Endothelial cell of umbilical vein (primary cell): ENCODE data around the gene FHOD3. TPM values are rescaled to one million over a fixed set of nuclear protein-coding genes. Genes with fewer than 3 reads are reported as not detected.

Experiments used
- BruUV-seq: library from RNA; stranded (reverse); fragments of 400-500 nt; replicated peaks from 2 replicates; lab custom pipeline; 2021; lab: Mats Ljungman, UMichigan
- CTCF ChIA-PET: fragments of 300-600, 350-600 bp; sonication (Branson Sonifier 250); formaldehyde crosslinking; loops from one replicate; lab custom pipeline; 2021; ENCODE audit warnings: antibody characterized with exemption, inconsistent platforms; lab: Charles Lee
- POLR2A ChIA-PET: fragments of 300-600, 350-600 bp; sonication (Branson Sonifier 250); formaldehyde crosslinking; loops from one replicate; lab custom pipeline; 2021; ENCODE audit warnings: antibody characterized with exemption, inconsistent platforms; lab: Charles Lee
- DNase-seq: peaks from one replicate; pipeline ENCODE4 v3.0.0-alpha.2; 2011; ENCODE audit warnings: low read depth, low spot score
- FAIRE-seq: peaks from 2 replicates; lab custom pipeline; 2011; peaks lifted over from hg19 to GRCh38; lab: Jason Lieb, UNC
- H2AFZ ChIP-seq: 2 replicates; pipeline ENCODE4 v1.6.0; 2012; ENCODE audit warnings: low read depth, low read length, control low read depth, inconsistent platforms
- H3K27ac ChIP-seq: 2 replicates; pipeline ENCODE4 v1.5.1; 2011; ENCODE audit warnings: low read depth, mild to moderate bottlenecking, control low read depth, low read length, moderate library complexity; ENCODE audit not compliant: insufficient read depth
- H3K27me3 ChIP-seq, 2 experiments: 2 replicates each; pipeline versions ENCODE4 v1.6.0 to v1.6.1; 2011; ENCODE audit warnings: low read length in 2 of 2, mixed read lengths in 1 of 2; ENCODE audit not compliant: control insufficient read depth in 2 of 2, insufficient read depth in 2 of 2
- H3K36me3 ChIP-seq, 2 experiments: 2 replicates in 1 of 2; 3 replicates in 1 of 2; pipeline ENCODE4 v1.5.1; 2011; ENCODE audit warnings: low read length in 2 of 2, mild to moderate bottlenecking in 1 of 2, moderate library complexity in 1 of 2; ENCODE audit not compliant: control insufficient read depth in 2 of 2, insufficient read depth in 2 of 2; ENCODE audit errors: extremely low read depth in 1 of 2
- H3K4me1 ChIP-seq: 3 replicates; pipeline ENCODE4 v1.5.1; 2011; ENCODE audit warnings: mild to moderate bottlenecking, low read length; ENCODE audit not compliant: control insufficient read depth, insufficient read depth; ENCODE audit errors: extremely low read depth
- H3K4me2 ChIP-seq: 2 replicates; pipeline ENCODE4 v1.6.1; 2011; ENCODE audit warnings: low read length, control low read depth, mixed read lengths; ENCODE audit not compliant: insufficient read depth
- H3K4me3 ChIP-seq, 3 experiments: fragments of 200-600 bp in 1 of 3; sonication (generic), shearing (Covaris generic) in 1 of 3; replicated peaks in 1 of 3; 2 replicates each; pipeline ENCODE4 v1.5.1; 2011 to 2016; ENCODE audit warnings: control low read depth in 3 of 3, low read length in 3 of 3, mild to moderate bottlenecking in 2 of 3, inconsistent platforms in 1 of 3, low read depth in 1 of 3, moderate library complexity in 1 of 3; ENCODE audit not compliant: insufficient read depth in 1 of 3
- H3K79me2 ChIP-seq: 2 replicates; pipeline ENCODE4 v1.6.0; 2012; ENCODE audit warnings: low read length, inconsistent platforms; ENCODE audit not compliant: control insufficient read depth, insufficient read depth
- H3K9ac ChIP-seq: replicated peaks from 2 replicates; pipeline ENCODE3; 2011; ENCODE audit warnings: low read length, control low read depth; ENCODE audit not compliant: insufficient read depth; ENCODE audit errors: extremely low read depth
- H3K9me1 ChIP-seq: replicated peaks from 3 replicates; pipeline ENCODE4 v1.6.0; 2011; ENCODE audit warnings: mild to moderate bottlenecking, low read length; ENCODE audit not compliant: control insufficient read depth, insufficient read depth; ENCODE audit errors: extremely low read depth
- H3K9me3 ChIP-seq: replicated peaks from 2 replicates; pipeline ENCODE4 v1.5.1; 2012; ENCODE audit warnings: low read length, inconsistent platforms; ENCODE audit not compliant: control insufficient read depth, insufficient read depth
- H4K20me1 ChIP-seq: replicated peaks from 2 replicates; pipeline ENCODE3; 2011; ENCODE audit warnings: mild to moderate bottlenecking, low read length; ENCODE audit not compliant: control insufficient read depth, insufficient read depth; ENCODE audit errors: extremely low read depth
- CTCF ChIP-seq, 2 donors: IDR thresholded peaks; 1 replicate in 1 of 2; 2 replicates in 1 of 2; pipeline ENCODE4 v1.5.1; 2011; ENCODE audit warnings: low read length in 2 of 2, mild to moderate bottlenecking in 2 of 2, moderate library complexity in 2 of 2, control low read depth in 1 of 2, inconsistent platforms in 1 of 2, low read depth in 1 of 2; ENCODE audit not compliant: insufficient read depth in 1 of 2; ENCODE audit errors: extremely low read depth in 1 of 2
- EZH2 ChIP-seq: IDR thresholded peaks from 2 replicates; pipeline ENCODE4 v1.6.1; 2012; ENCODE audit warnings: borderline replicate concordance, low read depth, mild to moderate bottlenecking, moderate library complexity, low read length, inconsistent platforms; ENCODE audit not compliant: severe bottlenecking
- FOS ChIP-seq: IDR thresholded peaks from 2 replicates; pipeline ENCODE4 v1.6.1; 2011; ENCODE audit warnings: mild to moderate bottlenecking, low read length, moderate library complexity, borderline replicate concordance; ENCODE audit not compliant: insufficient read depth
- GATA2 ChIP-seq: IDR thresholded peaks from 2 replicates; pipeline ENCODE4 v1.7.0; 2011; ENCODE audit warnings: low read depth, mild to moderate bottlenecking, moderate library complexity, mixed read lengths, low read length; ENCODE audit not compliant: insufficient read length, insufficient read depth
- JUN ChIP-seq: IDR thresholded peaks from 2 replicates; pipeline ENCODE4 v1.6.1; 2011; ENCODE audit warnings: borderline replicate concordance, low read depth; ENCODE audit not compliant: insufficient read length, insufficient read depth
- MYC ChIP-seq: IDR thresholded peaks from one replicate; pipeline ENCODE4 v1.6.1; 2011; ENCODE audit warnings: mild to moderate bottlenecking, low read depth, low read length
- POLR2A ChIP-seq: IDR thresholded peaks from 2 replicates; pipeline ENCODE4 v1.6.1; 2012; ENCODE audit warnings: low read depth, mild to moderate bottlenecking, control low read depth, low read length
- POLR2AphosphoS5 ChIP-seq: IDR thresholded peaks from 2 replicates; pipeline ENCODE4 v1.6.1; 2012; ENCODE audit warnings: low read depth, mild to moderate bottlenecking, control low read depth, low read length, moderate library complexity; ENCODE audit not compliant: insufficient read depth
- dilution Hi-C: fragments of 300-500 bp; cut with MboI; formaldehyde crosslinking; loops from one replicate; pipeline ENCODE4 v1.15.0; 2019; ENCODE audit warnings: low sequenced_read_pairs; ENCODE audit not compliant: extremely low pct_ligation_motif_present
- intact Hi-C: fragments of 100-400 bp; cut with micrococcal nuclease; formaldehyde crosslinking; loops from one replicate; pipeline ENCODE4 v1.10.0; 2022
- polyA plus RNA-seq, 4 experiments: library from polyadenylated mRNA; depleted of rRNA in 3 of 4; stranded (reverse) in 3 of 4; unstranded in 1 of 4; fragments of >200 nt; gene quantifications; 2 replicates each; pipeline versions ENCODE4 v1.2.1 to v1.2.3, GENCODE V29; 2011 to 2012; ENCODE audit warnings: missing spikeins in 1 of 4
- total RNA-seq: library from RNA; stranded (reverse); gene quantifications from 2 replicates; pipeline ENCODE4 v1.2.3, GENCODE V29; 2021

FHOD3 gene
- total and polyA plus RNA-seq, 2 donors (not counting 3 experiments of a cell fraction or from before 2014, with no cell fraction given) = 0.06 to 1.5 TPM

- H3K4me1 ChIP-seq = no peaks in the 10 kb centered on the region
- no peak overlapping the region for H3K9ac ChIP-seq
- no peaks in the 10 kb centered on the region for H4K20me1 ChIP-seq
- DNase-seq = no peak
- H3K27me3 ChIP-seq = no peaks in the 10 kb centered on the region
- intact Hi-C loops (no loop called here), dilution Hi-C loops (no loop called here)
- H3K9me3 ChIP-seq = no peaks in the 10 kb centered on the region
- no peak for TF ChIP-seq POLR2AphosphoS5
- TF ChIP-seq FOS = no peak
- TF ChIP-seq POLR2A = no peak
- no peak for TF ChIP-seq EZH2
- TF ChIP-seq CTCF (IDR thresholded peaks at IDR 0.05; ENCODE audit: extremely low read depth in 1 of 2, insufficient read depth in 1 of 2, low read depth in 1 of 2, low read length in 2 of 2) = no peak
- no peak for TF ChIP-seq GATA2
- no peak for TF ChIP-seq MYC
- no peak for TF ChIP-seq JUN
- H3K79me2 ChIP-seq = no peaks in the 10 kb centered on the region
- H3K36me3 ChIP-seq = no peaks in the 10 kb centered on the region
- BruUV-seq = no TSS peak
- no peak for FAIRE-seq
- H3K4me3 ChIP-seq = no peak overlapping the region
- no peak overlapping the region for H3K4me2 ChIP-seq
- CTCF ChIA-PET = no interaction called here
- POLR2A ChIA-PET = no interaction called here
- no peaks in the 10 kb centered on the region for H3K9me1 ChIP-seq
- H3K27ac ChIP-seq = no peak overlapping the region
- no peak overlapping the region for H2AFZ ChIP-seq
Measured at GRCh38 chr18:36546876-36547275, 249.4 kb downstream of the FHOD3 start.
